WTC11 (cell line): ENCODE measurements around the gene IBSP. TPM values are rescaled to one million over a fixed set of nuclear protein-coding genes. Genes with fewer than 3 reads are reported as not detected.

Experiments
- ATAC-seq: fragments of 200-7000 bp; cut with Tn5 transposase; 2 replicates; pipeline ENCODE4 v1.10.0; 2021; ENCODE audit warnings: mild to moderate bottlenecking, moderate library complexity
- CTCF ChIA-PET: fragments of 300-600 bp; sonication (Branson Sonifier 250); formaldehyde crosslinking; loops from one replicate; lab custom pipeline; 2021; ENCODE audit warnings: antibody characterized with exemption; lab: Charles Lee
- POLR2A ChIA-PET: fragments of 350-600 bp; sonication (Branson Sonifier 250); formaldehyde crosslinking; loops from one replicate; lab custom pipeline; 2021; ENCODE audit warnings: antibody characterized with exemption; lab: Charles Lee
- DNase-seq: peaks from one replicate; pipeline ENCODE4 v3.0.0; 2021; ENCODE audit warnings: low spot score
- H3K27ac Mint-ChIP-seq: 2 replicates; pipeline ENCODE4 v1.8.0; 2021; ENCODE audit warnings: mixed read lengths
- H3K27me3 Mint-ChIP-seq: 2 replicates; pipeline ENCODE4 v1.8.0; 2021; ENCODE audit warnings: low read depth, mild to moderate bottlenecking, moderate library complexity, mixed read lengths
- H3K36me3 Mint-ChIP-seq: 2 replicates; pipeline ENCODE4 v1.8.0; 2021; ENCODE audit warnings: mixed read lengths
- H3K4me1 Mint-ChIP-seq: 2 replicates; pipeline ENCODE4 v1.8.0; 2022; ENCODE audit warnings: mixed read lengths
- H3K4me3 Mint-ChIP-seq: 2 replicates; pipeline ENCODE4 v1.8.0; 2021; ENCODE audit warnings: mild to moderate bottlenecking, moderate library complexity, mixed read lengths
- H3K9me3 Mint-ChIP-seq: 2 replicates; pipeline ENCODE4 v1.8.0; 2021; ENCODE audit warnings: mixed read lengths
- CREB1 ChIP-seq: sonication (generic); formaldehyde crosslinking; IDR thresholded peaks from 2 replicates; pipeline ENCODE4 v1.8.0; 2023; ENCODE audit warnings: mild to moderate bottlenecking, missing genetic modification reagents
- ETV6 ChIP-seq: sonication (generic); formaldehyde crosslinking; IDR thresholded peaks from 2 replicates; pipeline ENCODE4 v1.8.1; 2022; ENCODE audit warnings: mild to moderate bottlenecking, missing genetic modification reagents
- GRHL2 ChIP-seq: fragments of 250-450 bp; sonication (Bioruptor Pico); IDR thresholded peaks from 2 replicates; pipeline ENCODE4 v1.8.0; 2022; ENCODE audit warnings: mild to moderate bottlenecking, moderate library complexity; ENCODE audit not compliant: insufficient replicate concordance, severe bottlenecking
- JUN ChIP-seq: sonication (generic); formaldehyde crosslinking; IDR thresholded peaks from 2 replicates; pipeline ENCODE4 v1.8.0; 2023; ENCODE audit warnings: mild to moderate bottlenecking, missing genetic modification reagents
- MYBL2 ChIP-seq: sonication (generic); formaldehyde crosslinking; IDR thresholded peaks from 2 replicates; pipeline ENCODE4 v1.8.1; 2023; ENCODE audit warnings: mild to moderate bottlenecking, moderate library complexity, missing genetic modification reagents
- NFE2L1 ChIP-seq: sonication (generic); formaldehyde crosslinking; IDR thresholded peaks from 2 replicates; pipeline ENCODE4 v1.8.1; 2023; ENCODE audit warnings: missing genetic modification reagents
- NR1H2 ChIP-seq: sonication (generic); formaldehyde crosslinking; IDR thresholded peaks from 2 replicates; pipeline ENCODE4 v1.9.0; 2021; ENCODE audit warnings: mild to moderate bottlenecking, moderate library complexity, missing genetic modification reagents
- OVOL2 ChIP-seq: fragments of 250-450 bp; sonication (Bioruptor Pico); IDR thresholded peaks from 2 replicates; pipeline ENCODE4 v1.9.0; 2021; ENCODE audit warnings: mild to moderate bottlenecking, borderline replicate concordance
- RELA ChIP-seq: sonication (generic); formaldehyde crosslinking; IDR thresholded peaks from 2 replicates; pipeline ENCODE4 v1.8.1; 2022; ENCODE audit warnings: missing genetic modification reagents, mild to moderate bottlenecking, borderline replicate concordance
- ZBTB21 ChIP-seq: sonication (generic); formaldehyde crosslinking; IDR thresholded peaks from 2 replicates; pipeline ENCODE4 v1.8.1; 2023; ENCODE audit warnings: mild to moderate bottlenecking, missing genetic modification reagents, borderline replicate concordance
- ZNF121 ChIP-seq: sonication (generic); formaldehyde crosslinking; IDR thresholded peaks from 2 replicates; pipeline ENCODE4 v1.8.0; 2023; ENCODE audit warnings: missing genetic modification reagents
- ZNF219 ChIP-seq: sonication (generic); formaldehyde crosslinking; IDR thresholded peaks from 2 replicates; pipeline ENCODE4 v1.8.0; 2023; ENCODE audit warnings: missing genetic modification reagents, mild to moderate bottlenecking, borderline replicate concordance
- ZNF532 ChIP-seq: fragments of 250-450 bp; sonication (Bioruptor Pico); IDR thresholded peaks from 2 replicates; pipeline ENCODE4 v1.9.0; 2021; ENCODE audit warnings: mild to moderate bottlenecking, borderline replicate concordance
- total RNA-seq: library from RNA; stranded (reverse); gene quantifications from 3 replicates; pipeline ENCODE4 v1.2.3, GENCODE V29; 2021
- TF ChIP-seq, protein P1 (sequence below): fragments of 200-600 bp; IDR thresholded peaks from 2 replicates; pipeline ENCODE4 v1.8.0; 2022; ENCODE audit warnings: antibody characterized with exemption
- TF ChIP-seq, protein P2 (sequence below): sonication (generic); formaldehyde crosslinking; IDR thresholded peaks from 2 replicates; pipeline ENCODE4 v1.8.1; 2023; ENCODE audit warnings: mild to moderate bottlenecking, moderate library complexity, missing genetic modification reagents
- TF ChIP-seq, protein P3 (sequence below): sonication (generic); formaldehyde crosslinking; IDR thresholded peaks from 2 replicates; pipeline ENCODE4 v1.8.0; 2022; ENCODE audit warnings: missing genetic modification reagents
- TF ChIP-seq, protein P4 (sequence below): fragments of 250-450 bp; sonication (Bioruptor Pico); IDR thresholded peaks from 2 replicates; pipeline ENCODE4 v2.1.2; 2022; ENCODE audit warnings: mild to moderate bottlenecking, moderate library complexity

IBSP gene
- total RNA-seq, 1 experiment from 2014 or later, result not detected

DNA sequence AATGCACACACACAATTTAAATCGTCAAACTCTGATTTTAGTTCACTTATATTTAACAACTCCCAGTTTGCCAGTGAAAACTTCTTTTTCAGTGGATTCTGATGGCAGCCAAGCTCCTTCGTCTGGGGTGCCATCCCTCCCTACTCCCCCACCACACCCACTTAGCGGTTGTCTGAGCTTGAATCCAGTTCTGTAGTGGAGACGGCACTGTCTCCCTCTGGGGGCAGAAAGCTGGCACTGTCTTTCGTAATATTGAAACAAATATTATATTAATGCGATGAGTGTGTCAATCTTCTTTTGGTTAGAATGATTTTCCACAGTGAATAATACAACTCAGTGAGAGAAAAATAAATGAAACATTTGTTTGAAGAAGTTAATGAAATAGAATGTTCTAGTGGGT is 38.9 kb downstream of the IBSP start (continued):
- TF ChIP-seq ZNF121 (CRISPR knock-in tag), result no peak
- no peak for TF ChIP-seq OVOL2
- TF ChIP-seq NR1H2, result no peak
- TF ChIP-seq ZNF219 (CRISPR knock-in tag), result no peak
- no peak for TF ChIP-seq JUN
- TF ChIP-seq ZBTB21 (CRISPR knock-in tag), result no peak
- TF ChIP-seq MYBL2 (CRISPR knock-in tag), result no peak
- TF ChIP-seq ETV6 (CRISPR knock-in tag), result no peak

DNA sequence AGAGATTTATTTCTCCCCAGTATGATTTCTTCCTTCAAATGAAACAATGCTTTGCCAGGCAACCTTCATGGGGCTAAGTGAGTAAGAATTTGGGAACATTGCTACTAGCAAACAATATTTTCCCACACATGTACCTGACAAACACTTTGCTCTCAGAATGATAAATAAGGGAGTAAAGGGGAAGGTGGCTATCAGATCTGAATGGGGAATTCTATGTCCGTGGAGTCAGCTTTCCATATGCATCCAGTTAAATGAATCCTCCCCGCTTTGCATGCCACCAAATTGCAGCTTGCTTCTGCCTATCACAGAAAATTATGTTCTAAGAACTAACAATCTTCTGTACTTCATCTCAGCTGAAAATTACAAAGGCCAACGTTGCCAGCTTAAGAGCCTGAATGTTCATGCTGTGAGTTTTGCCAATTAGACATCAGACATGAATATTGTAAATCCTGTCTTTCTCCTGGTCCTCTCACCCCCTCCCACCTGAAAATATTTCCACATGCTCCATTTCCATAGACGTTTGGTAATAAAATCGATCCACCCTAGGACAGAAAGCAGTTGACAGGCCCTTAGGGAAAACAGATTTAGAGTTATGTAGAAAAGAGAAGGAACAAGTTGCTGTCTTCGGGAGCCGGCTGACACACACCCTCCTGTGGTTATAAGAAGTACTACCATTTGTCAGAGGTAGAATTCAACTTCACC is 39.7 kb downstream of the IBSP start:
- ATAC-seq, result peak; percentile 68
- no peak overlapping the region for H3K4me3 Mint-ChIP-seq
- H3K36me3 Mint-ChIP-seq, result no peaks in the 10 kb centered on the region
- POLR2A ChIA-PET, result no interaction called here
- TF ChIP-seq, protein P1, sequence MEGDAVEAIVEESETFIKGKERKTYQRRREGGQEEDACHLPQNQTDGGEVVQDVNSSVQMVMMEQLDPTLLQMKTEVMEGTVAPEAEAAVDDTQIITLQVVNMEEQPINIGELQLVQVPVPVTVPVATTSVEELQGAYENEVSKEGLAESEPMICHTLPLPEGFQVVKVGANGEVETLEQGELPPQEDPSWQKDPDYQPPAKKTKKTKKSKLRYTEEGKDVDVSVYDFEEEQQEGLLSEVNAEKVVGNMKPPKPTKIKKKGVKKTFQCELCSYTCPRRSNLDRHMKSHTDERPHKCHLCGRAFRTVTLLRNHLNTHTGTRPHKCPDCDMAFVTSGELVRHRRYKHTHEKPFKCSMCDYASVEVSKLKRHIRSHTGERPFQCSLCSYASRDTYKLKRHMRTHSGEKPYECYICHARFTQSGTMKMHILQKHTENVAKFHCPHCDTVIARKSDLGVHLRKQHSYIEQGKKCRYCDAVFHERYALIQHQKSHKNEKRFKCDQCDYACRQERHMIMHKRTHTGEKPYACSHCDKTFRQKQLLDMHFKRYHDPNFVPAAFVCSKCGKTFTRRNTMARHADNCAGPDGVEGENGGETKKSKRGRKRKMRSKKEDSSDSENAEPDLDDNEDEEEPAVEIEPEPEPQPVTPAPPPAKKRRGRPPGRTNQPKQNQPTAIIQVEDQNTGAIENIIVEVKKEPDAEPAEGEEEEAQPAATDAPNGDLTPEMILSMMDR, result peak; percentile 77
- TF ChIP-seq, protein P2, sequence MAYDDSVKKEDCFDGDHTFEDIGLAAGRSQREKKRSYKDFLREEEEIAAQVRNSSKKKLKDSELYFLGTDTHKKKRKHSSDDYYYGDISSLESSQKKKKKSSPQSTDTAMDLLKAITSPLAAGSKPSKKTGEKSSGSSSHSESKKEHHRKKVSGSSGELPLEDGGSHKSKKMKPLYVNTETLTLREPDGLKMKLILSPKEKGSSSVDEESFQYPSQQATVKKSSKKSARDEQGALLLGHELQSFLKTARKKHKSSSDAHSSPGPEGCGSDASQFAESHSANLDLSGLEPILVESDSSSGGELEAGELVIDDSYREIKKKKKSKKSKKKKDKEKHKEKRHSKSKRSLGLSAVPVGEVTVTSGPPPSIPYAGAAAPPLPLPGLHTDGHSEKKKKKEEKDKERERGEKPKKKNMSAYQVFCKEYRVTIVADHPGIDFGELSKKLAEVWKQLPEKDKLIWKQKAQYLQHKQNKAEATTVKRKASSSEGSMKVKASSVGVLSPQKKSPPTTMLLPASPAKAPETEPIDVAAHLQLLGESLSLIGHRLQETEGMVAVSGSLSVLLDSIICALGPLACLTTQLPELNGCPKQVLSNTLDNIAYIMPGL (CRISPR knock-in tag), result no peak
- H3K27ac Mint-ChIP-seq, result no peak overlapping the region; the same call in 1 of the 2 replicates
- H3K27me3 Mint-ChIP-seq, result no peaks in the 10 kb centered on the region
- CTCF ChIA-PET, result interaction anchor here (0.8 to 4.2 kb wide), 36 partner anchors 8 to 568 kb away, joined by 3 to 102 read pairs (median 5); no protein-coding TSS in a partner anchor
- peaks cover 25% of the 10 kb centered on the region for H3K4me1 Mint-ChIP-seq
- DNase-seq, result no peak
- H3K9me3 Mint-ChIP-seq, result no peaks in the 10 kb centered on the region

DNA sequence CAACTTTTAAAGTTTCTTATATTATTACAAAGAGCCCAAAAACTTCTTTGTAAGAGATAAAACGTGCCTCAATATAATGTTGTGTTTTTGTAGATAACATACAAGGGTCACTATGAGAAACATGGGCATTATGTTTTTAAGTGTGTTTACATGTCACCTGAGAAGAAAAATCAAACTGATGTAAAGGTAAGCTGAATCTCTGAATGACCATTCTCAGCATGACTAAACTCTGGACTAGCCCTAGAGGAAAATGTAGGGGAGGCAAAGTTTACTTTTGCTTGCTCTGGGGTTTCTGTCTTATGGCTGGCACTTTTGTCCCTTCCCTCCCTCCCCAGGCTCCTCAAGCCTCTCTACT is 40.2 kb downstream of the IBSP start:
- Mint-ChIP-seq H3K27me3 (no peaks in the 10 kb centered on the region), H3K36me3 (no peaks in the 10 kb centered on the region), H3K27ac (no peak overlapping the region), H3K4me3 (no peak overlapping the region), H3K4me1 (peaks cover 25% of the 10 kb centered on the region), H3K9me3 (no peaks in the 10 kb centered on the region)
- DNase-seq, result no peak
- ATAC-seq, result no peak; the same call in 1 of the 2 replicates
- ChIA-PET POLR2A (no interaction called here), CTCF (interaction anchor here (0.6 to 4.2 kb wide), 19 partner anchors 8 to 569 kb away, joined by 3 to 102 read pairs (median 6); no protein-coding TSS in a partner anchor)
- TF ChIP-seq, protein P2 (CRISPR knock-in tag), result no peak
- TF ChIP-seq, protein P3, sequence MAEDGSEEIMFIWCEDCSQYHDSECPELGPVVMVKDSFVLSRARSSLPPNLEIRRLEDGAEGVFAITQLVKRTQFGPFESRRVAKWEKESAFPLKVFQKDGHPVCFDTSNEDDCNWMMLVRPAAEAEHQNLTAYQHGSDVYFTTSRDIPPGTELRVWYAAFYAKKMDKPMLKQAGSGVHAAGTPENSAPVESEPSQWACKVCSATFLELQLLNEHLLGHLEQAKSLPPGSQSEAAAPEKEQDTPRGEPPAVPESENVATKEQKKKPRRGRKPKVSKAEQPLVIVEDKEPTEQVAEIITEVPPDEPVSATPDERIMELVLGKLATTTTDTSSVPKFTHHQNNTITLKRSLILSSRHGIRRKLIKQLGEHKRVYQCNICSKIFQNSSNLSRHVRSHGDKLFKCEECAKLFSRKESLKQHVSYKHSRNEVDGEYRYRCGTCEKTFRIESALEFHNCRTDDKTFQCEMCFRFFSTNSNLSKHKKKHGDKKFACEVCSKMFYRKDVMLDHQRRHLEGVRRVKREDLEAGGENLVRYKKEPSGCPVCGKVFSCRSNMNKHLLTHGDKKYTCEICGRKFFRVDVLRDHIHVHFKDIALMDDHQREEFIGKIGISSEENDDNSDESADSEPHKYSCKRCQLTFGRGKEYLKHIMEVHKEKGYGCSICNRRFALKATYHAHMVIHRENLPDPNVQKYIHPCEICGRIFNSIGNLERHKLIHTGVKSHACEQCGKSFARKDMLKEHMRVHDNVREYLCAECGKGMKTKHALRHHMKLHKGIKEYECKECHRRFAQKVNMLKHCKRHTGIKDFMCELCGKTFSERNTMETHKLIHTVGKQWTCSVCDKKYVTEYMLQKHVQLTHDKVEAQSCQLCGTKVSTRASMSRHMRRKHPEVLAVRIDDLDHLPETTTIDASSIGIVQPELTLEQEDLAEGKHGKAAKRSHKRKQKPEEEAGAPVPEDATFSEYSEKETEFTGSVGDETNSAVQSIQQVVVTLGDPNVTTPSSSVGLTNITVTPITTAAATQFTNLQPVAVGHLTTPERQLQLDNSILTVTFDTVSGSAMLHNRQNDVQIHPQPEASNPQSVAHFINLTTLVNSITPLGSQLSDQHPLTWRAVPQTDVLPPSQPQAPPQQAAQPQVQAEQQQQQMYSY (CRISPR knock-in tag), result no peak
- TF ChIP-seq GRHL2 (CRISPR knock-in tag) (no peak), ZNF532 (CRISPR knock-in tag) (no peak), RELA (CRISPR knock-in tag) (no peak), ETV6 (CRISPR knock-in tag) (no peak), CREB1 (no peak), NFE2L1 (no peak), NR1H2 (no peak)
- TF ChIP-seq, protein P4, sequence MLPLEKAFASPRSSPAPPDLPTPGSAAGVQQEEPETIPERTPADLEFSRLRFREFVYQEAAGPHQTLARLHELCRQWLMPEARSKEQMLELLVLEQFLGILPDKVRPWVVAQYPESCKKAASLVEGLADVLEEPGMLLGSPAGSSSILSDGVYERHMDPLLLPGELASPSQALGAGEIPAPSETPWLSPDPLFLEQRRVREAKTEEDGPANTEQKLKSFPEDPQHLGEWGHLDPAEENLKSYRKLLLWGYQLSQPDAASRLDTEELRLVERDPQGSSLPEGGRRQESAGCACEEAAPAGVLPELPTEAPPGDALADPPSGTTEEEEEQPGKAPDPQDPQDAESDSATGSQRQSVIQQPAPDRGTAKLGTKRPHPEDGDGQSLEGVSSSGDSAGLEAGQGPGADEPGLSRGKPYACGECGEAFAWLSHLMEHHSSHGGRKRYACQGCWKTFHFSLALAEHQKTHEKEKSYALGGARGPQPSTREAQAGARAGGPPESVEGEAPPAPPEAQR (CRISPR knock-in tag), result no peak
